ENCODE measurements around the gene GABARAPL1.

Gene GABARAPL1

DNA sequence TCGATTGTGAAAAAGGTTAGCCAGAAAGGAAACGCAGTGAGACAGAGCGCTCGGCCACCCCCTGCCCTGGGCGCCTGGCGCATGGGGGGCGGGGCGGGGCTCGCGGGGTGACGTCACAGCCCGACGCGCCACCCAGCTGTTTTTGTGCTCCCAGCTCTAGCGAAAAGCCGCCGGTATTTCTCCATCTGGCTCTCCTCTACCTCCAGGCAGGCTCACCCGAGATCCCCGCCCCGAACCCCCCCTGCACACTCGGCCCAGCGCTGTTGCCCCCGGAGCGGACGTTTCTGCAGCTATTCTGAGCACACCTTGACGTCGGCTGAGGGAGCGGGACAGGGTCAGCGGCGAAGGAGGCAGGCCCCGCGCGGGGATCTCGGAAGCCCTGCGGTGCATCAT lies at the start of gene GABARAPL1:
GABARAPL1 (plus strand) TSS at position 139 of the 393 bp plus-strand sequence; CDS start at position 392, 253 bp downstream.
- peaks cover 12 to 15% of the 10 kb centered on the region in 2 donors for H3K4me1 ChIP-seq (ENCODE audit: control insufficient read depth in 1 of 2, insufficient read depth in 2 of 2, low read length in 2 of 2)

GRCh38 chr12:10163084-10163483 lies 49.6 kb upstream of the GABARAPL1 start:
- no peaks in the 10 kb centered on the region for H3K9me3 ChIP-seq (ENCODE audit: control insufficient read depth in 1 of 2, low read length in 2 of 2)
- H3K4me1 ChIP-seq (ENCODE audit: control insufficient read depth in 1 of 2, insufficient read depth in 2 of 2, low read length in 2 of 2): no peaks in the 10 kb centered on the region
- H3K4me3 ChIP-seq (ENCODE audit: low read depth in 1 of 2, low read length in 2 of 2): no peak overlapping the region
- H3K36me3 ChIP-seq (ENCODE audit: control insufficient read depth in 1 of 2, insufficient read depth in 2 of 2, low read length in 2 of 2): no peaks in the 10 kb centered on the region
- H3K9ac ChIP-seq (ENCODE audit: low read depth in 1 of 2, low read length in 2 of 2): no peak overlapping the region
- H3K27me3 ChIP-seq (ENCODE audit: control insufficient read depth in 1 of 2, insufficient read depth in 2 of 2, low read length in 2 of 2): no peaks in the 10 kb centered on the region
- H3K27ac ChIP-seq (ENCODE audit: low read depth, low read length): no peak overlapping the region

More for the DNA sequence above, at the start of gene GABARAPL1:
- no peaks in the 10 kb centered on the region for H3K27me3 ChIP-seq (ENCODE audit: control insufficient read depth in 1 of 2, insufficient read depth in 2 of 2, low read length in 2 of 2)
- no peaks in the 10 kb centered on the region for H3K9me3 ChIP-seq (ENCODE audit: control insufficient read depth in 1 of 2, low read length in 2 of 2)
- no peaks in the 10 kb centered on the region for H3K36me3 ChIP-seq (ENCODE audit: control insufficient read depth in 1 of 2, insufficient read depth in 2 of 2, low read length in 2 of 2)
- H3K4me3 ChIP-seq (ENCODE audit: low read depth in 1 of 2, low read length in 2 of 2): peak within 1 kb of the TSS; percentile 72 to 86
- peak within 1 kb of the TSS; percentile 99 for H3K27ac ChIP-seq (ENCODE audit: low read depth, low read length)
- peak within 1 kb of the TSS; percentile 80 to 90 for H3K9ac ChIP-seq (ENCODE audit: low read depth in 1 of 2, low read length in 2 of 2)

GRCh38 chr12:10165421-10165820 lies 47.3 kb upstream of the GABARAPL1 start:
- no peak overlapping the region for H3K27ac ChIP-seq (ENCODE audit: low read depth, low read length)
- H3K9me3 ChIP-seq (ENCODE audit: control insufficient read depth in 1 of 2, low read length in 2 of 2): no peaks in the 10 kb centered on the region
- H3K4me3 ChIP-seq (ENCODE audit: low read depth in 1 of 2, low read length in 2 of 2): no peak overlapping the region
- H3K36me3 ChIP-seq (ENCODE audit: control insufficient read depth in 1 of 2, insufficient read depth in 2 of 2, low read length in 2 of 2): no peaks in the 10 kb centered on the region
- H3K4me1 ChIP-seq (ENCODE audit: control insufficient read depth in 1 of 2, insufficient read depth in 2 of 2, low read length in 2 of 2): no peaks in the 10 kb centered on the region
- H3K27me3 ChIP-seq (ENCODE audit: control insufficient read depth in 1 of 2, insufficient read depth in 2 of 2, low read length in 2 of 2): no peaks in the 10 kb centered on the region
- H3K9ac ChIP-seq (ENCODE audit: low read depth in 1 of 2, low read length in 2 of 2): no peak overlapping the region

- H3K9ac ChIP-seq (ENCODE audit: low read depth in 1 of 2, low read length in 2 of 2): no peak overlapping the region
- no peaks in the 10 kb centered on the region for H3K9me3 ChIP-seq (ENCODE audit: control insufficient read depth in 1 of 2, low read length in 2 of 2)
- no peaks in the 10 kb centered on the region for H3K36me3 ChIP-seq (ENCODE audit: control insufficient read depth in 1 of 2, insufficient read depth in 2 of 2, low read length in 2 of 2)
Observed at GRCh38 chr12:10167599-10167998, 45.1 kb upstream of the GABARAPL1 start.

DNA sequence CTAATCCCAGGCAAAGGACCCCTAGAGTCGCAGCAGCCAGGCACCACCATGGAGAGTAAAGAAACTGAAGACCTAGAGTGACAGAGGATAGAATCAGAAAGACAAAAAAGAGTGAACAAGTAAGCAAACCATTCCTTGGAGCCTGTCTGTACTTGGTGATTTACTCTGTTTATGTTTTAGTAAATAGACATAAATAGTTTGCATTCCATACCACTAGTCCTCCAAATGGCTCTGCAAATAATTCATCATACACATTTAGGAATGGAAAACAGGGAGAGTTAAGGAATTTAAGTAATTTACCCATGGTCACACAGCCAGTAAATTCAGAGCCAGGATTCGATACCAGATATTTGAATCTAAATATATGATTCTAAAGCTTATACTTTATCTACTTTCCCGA lies 43.6 kb upstream of the GABARAPL1 start:
- Histone ChIP-seq H3K36me3 (ENCODE audit: control insufficient read depth in 1 of 2, insufficient read depth in 2 of 2, low read length in 2 of 2) (no peaks in the 10 kb centered on the region), H3K4me1 (ENCODE audit: control insufficient read depth in 1 of 2, insufficient read depth in 2 of 2, low read length in 2 of 2) (no peaks in the 10 kb centered on the region), H3K9ac (ENCODE audit: low read depth in 1 of 2, low read length in 2 of 2) (no peak overlapping the region), H3K4me3 (ENCODE audit: low read depth in 1 of 2, low read length in 2 of 2) (no peak overlapping the region), H3K27me3 (ENCODE audit: control insufficient read depth in 1 of 2, insufficient read depth in 2 of 2, low read length in 2 of 2) (no peaks in the 10 kb centered on the region), H3K27ac (ENCODE audit: low read depth, low read length) (no peak overlapping the region), H3K9me3 (ENCODE audit: control insufficient read depth in 1 of 2, low read length in 2 of 2) (no peaks in the 10 kb centered on the region)

More at GRCh38 chr12:10167599-10167998, 45.1 kb upstream of the GABARAPL1 start:
- Histone ChIP-seq H3K4me3 (ENCODE audit: low read depth in 1 of 2, low read length in 2 of 2) (no peak overlapping the region), H3K4me1 (ENCODE audit: control insufficient read depth in 1 of 2, insufficient read depth in 2 of 2, low read length in 2 of 2) (no peaks in the 10 kb centered on the region), H3K27ac (ENCODE audit: low read depth, low read length) (no peak overlapping the region), H3K27me3 (ENCODE audit: control insufficient read depth in 1 of 2, insufficient read depth in 2 of 2, low read length in 2 of 2) (no peaks in the 10 kb centered on the region)

DNA sequence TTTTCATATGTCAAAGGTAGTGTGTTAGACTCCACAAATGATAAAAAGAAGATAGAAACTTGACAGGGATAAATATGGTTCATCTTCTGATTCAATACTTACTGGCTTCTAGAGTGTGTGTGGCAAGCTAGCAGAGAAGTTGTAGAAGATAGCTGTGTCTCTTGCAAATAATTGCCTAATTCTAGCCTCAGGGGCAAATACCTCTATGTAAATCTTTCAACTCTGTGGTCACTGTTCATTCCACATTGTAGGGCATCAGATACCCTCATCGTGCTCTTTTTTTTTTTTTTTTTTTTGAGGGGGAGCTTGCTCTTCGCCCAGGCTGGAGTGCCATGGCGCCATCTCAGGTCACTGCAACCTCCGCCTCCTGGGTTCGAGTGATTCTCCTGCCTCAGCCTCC lies 42.5 kb upstream of the GABARAPL1 start:
- H3K9ac ChIP-seq (ENCODE audit: low read depth in 1 of 2, low read length in 2 of 2): no peak overlapping the region
- H3K4me1 ChIP-seq (ENCODE audit: control insufficient read depth in 1 of 2, insufficient read depth in 2 of 2, low read length in 2 of 2): no peaks in the 10 kb centered on the region
- H3K27ac ChIP-seq (ENCODE audit: low read depth, low read length): no peak overlapping the region
- no peaks in the 10 kb centered on the region for H3K27me3 ChIP-seq (ENCODE audit: control insufficient read depth in 1 of 2, insufficient read depth in 2 of 2, low read length in 2 of 2)
- H3K36me3 ChIP-seq (ENCODE audit: control insufficient read depth in 1 of 2, insufficient read depth in 2 of 2, low read length in 2 of 2): no peaks in the 10 kb centered on the region
- H3K9me3 ChIP-seq (ENCODE audit: control insufficient read depth in 1 of 2, low read length in 2 of 2): no peaks in the 10 kb centered on the region
- H3K4me3 ChIP-seq (ENCODE audit: low read depth in 1 of 2, low read length in 2 of 2): no peak overlapping the region

DNA sequence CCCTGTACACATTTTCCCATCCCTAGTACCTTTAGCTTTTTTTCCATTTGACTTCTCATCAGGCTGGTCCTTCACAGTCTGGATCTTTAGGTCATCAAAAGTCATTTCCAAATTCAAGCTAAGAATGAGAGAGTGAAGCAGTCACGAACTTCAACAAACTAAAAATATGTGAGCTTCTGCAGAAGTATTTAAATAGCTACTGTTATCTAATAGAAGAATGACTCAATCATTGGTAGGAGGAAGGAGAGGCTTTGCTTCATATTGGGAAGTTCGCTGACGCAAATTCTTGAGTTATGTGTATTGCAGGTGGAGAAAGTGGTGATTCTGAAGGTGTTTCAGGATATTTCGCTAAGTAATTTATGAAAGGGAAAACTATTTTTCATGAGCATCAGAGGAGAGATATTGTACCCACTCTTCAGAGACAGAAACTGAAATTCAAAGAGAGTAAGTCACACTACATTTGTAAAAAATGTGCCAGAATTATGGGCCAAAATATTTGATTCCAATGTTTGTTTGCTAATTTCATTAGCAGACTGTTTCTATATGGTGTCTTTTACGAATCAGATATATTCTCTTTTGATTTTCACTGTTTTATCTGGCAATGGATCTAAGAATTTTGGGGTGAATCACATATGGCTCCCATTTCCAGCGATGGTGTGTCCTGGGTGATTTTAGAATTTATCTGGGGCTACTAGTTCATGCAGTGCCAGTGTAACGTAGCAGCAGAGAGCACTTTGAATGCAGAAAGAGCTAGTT lies 40.5 kb upstream of the GABARAPL1 start, which contains the start of gene OLR1:
OLR1 (minus strand) TSS at position 160 of the 756 bp plus-strand sequence; CDS start at position 105, 55 bp downstream.
- Histone ChIP-seq H3K27me3 (ENCODE audit: control insufficient read depth in 1 of 2, insufficient read depth in 2 of 2, low read length in 2 of 2) (no peaks in the 10 kb centered on the region), H3K9ac (ENCODE audit: low read depth in 1 of 2, low read length in 2 of 2) (no peak within 1 kb of the TSS), H3K4me1 (ENCODE audit: control insufficient read depth in 1 of 2, insufficient read depth in 2 of 2, low read length in 2 of 2) (peaks cover 0 to 4% of the 10 kb centered on the region in 2 donors), H3K36me3 (ENCODE audit: control insufficient read depth in 1 of 2, insufficient read depth in 2 of 2, low read length in 2 of 2) (no peaks in the 10 kb centered on the region), H3K9me3 (ENCODE audit: control insufficient read depth in 1 of 2, low read length in 2 of 2) (no peaks in the 10 kb centered on the region), H3K4me3 (ENCODE audit: low read depth in 1 of 2, low read length in 2 of 2) (no peak within 1 kb of the TSS), H3K27ac (ENCODE audit: low read depth, low read length) (no peak within 1 kb of the TSS)

- no peak overlapping the region for H3K27ac ChIP-seq (ENCODE audit: low read depth, low read length)
- H3K9ac ChIP-seq (ENCODE audit: low read depth in 1 of 2, low read length in 2 of 2): no peak overlapping the region
- no peaks in the 10 kb centered on the region for H3K36me3 ChIP-seq (ENCODE audit: control insufficient read depth in 1 of 2, insufficient read depth in 2 of 2, low read length in 2 of 2)
- H3K4me3 ChIP-seq (ENCODE audit: low read depth in 1 of 2, low read length in 2 of 2): no peak overlapping the region
- peaks cover 0 to 4% of the 10 kb centered on the region in 2 donors for H3K4me1 ChIP-seq (ENCODE audit: control insufficient read depth in 1 of 2, insufficient read depth in 2 of 2, low read length in 2 of 2)
- no peaks in the 10 kb centered on the region for H3K27me3 ChIP-seq (ENCODE audit: control insufficient read depth in 1 of 2, insufficient read depth in 2 of 2, low read length in 2 of 2)
- H3K9me3 ChIP-seq (ENCODE audit: control insufficient read depth in 1 of 2, low read length in 2 of 2): no peaks in the 10 kb centered on the region
Observed at GRCh38 chr12:10174986-10175614, 37.6 kb upstream of the GABARAPL1 start.

GRCh38 chr12:10175846-10176636 lies 36.6 kb upstream of the GABARAPL1 start:
- peaks cover 0 to 4% of the 10 kb centered on the region in 2 donors for H3K4me1 ChIP-seq (ENCODE audit: control insufficient read depth in 1 of 2, insufficient read depth in 2 of 2, low read length in 2 of 2)
- H3K9ac ChIP-seq (ENCODE audit: low read depth in 1 of 2, low read length in 2 of 2): no peak overlapping the region
- H3K36me3 ChIP-seq (ENCODE audit: control insufficient read depth in 1 of 2, insufficient read depth in 2 of 2, low read length in 2 of 2): no peaks in the 10 kb centered on the region
- no peak overlapping the region for H3K4me3 ChIP-seq (ENCODE audit: low read depth in 1 of 2, low read length in 2 of 2)
- no peaks in the 10 kb centered on the region for H3K9me3 ChIP-seq (ENCODE audit: control insufficient read depth in 1 of 2, low read length in 2 of 2)
- H3K27me3 ChIP-seq (ENCODE audit: control insufficient read depth in 1 of 2, insufficient read depth in 2 of 2, low read length in 2 of 2): no peaks in the 10 kb centered on the region
- H3K27ac ChIP-seq (ENCODE audit: low read depth, low read length): no peak overlapping the region

DNA sequence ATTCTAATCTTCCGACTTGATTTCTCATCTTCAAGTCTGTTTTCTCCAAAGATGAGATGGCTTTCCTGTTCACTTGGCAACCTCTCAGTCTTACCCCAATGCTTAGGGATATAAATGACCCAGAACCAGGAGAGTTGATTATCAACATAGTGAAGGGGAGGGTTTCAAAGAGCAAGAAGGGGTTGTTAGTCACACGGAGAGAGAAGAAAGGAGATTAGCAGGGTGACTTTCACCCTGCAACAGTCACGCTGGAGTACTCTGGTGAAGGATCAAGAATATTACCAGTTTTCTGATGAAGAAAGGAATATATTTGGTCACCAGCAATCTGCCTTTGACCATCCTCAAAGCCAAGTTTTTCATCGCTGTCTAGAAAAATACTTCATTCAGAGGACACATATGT lies 33.9 kb upstream of the GABARAPL1 start, which contains the start of gene TMEM52B:
TMEM52B (plus strand) TSS at position 212 of the 400 bp plus-strand sequence. CDS start 543 bp downstream, outside the sequence.
- Histone ChIP-seq H3K9me3 (ENCODE audit: control insufficient read depth in 1 of 2, low read length in 2 of 2) (no peaks in the 10 kb centered on the region), H3K36me3 (ENCODE audit: control insufficient read depth in 1 of 2, insufficient read depth in 2 of 2, low read length in 2 of 2) (no peaks in the 10 kb centered on the region), H3K4me3 (ENCODE audit: low read depth in 1 of 2, low read length in 2 of 2) (no peak within 1 kb of the TSS), H3K27ac (ENCODE audit: low read depth, low read length) (no peak within 1 kb of the TSS), H3K9ac (ENCODE audit: low read depth in 1 of 2, low read length in 2 of 2) (no peak within 1 kb of the TSS), H3K4me1 (ENCODE audit: control insufficient read depth in 1 of 2, insufficient read depth in 2 of 2, low read length in 2 of 2) (peaks cover 0 to 4% of the 10 kb centered on the region in 2 donors), H3K27me3 (ENCODE audit: control insufficient read depth in 1 of 2, insufficient read depth in 2 of 2, low read length in 2 of 2) (no peaks in the 10 kb centered on the region)
